M059J (cell line): ENCODE results near the gene CLASRP. TPM values are rescaled to one million over a fixed set of nuclear protein-coding genes. Genes with fewer than 3 reads are reported as not detected.
"Not testable (repeated sequence)": the region's sequence is repeated elsewhere in the genome, so short reads cannot be mapped to it uniquely, and the experiment has no call there.

Experiments
- DNase-seq: peaks from one replicate; pipeline ENCODE4 v3.0.0-alpha.2; 2012; ENCODE audit warnings: low read depth
- total RNA-seq: library from RNA; depleted of rRNA; stranded (reverse); fragments of >200 nt; shearing (Covaris generic); gene quantifications from 2 replicates; pipeline ENCODE4 v1.2.3, GENCODE V29; 2014; rRNA removed

The CLASRP gene
- total RNA-seq: 18.6 and 64.6 TPM in 2 replicates

- DNase-seq: peak; percentile 88
These were observed at the start of gene CLASRP for GRCh38 chr19:45038931-45039893. TSS of gene CLASRP (plus strand) at chr19:45039045. CDS start at chr19:45040213, 1,168 bp downstream.

- no peak for DNase-seq
These were observed 48.4 kb upstream of the CLASRP start for GRCh38 chr19:44990459-44990858.

DNA sequence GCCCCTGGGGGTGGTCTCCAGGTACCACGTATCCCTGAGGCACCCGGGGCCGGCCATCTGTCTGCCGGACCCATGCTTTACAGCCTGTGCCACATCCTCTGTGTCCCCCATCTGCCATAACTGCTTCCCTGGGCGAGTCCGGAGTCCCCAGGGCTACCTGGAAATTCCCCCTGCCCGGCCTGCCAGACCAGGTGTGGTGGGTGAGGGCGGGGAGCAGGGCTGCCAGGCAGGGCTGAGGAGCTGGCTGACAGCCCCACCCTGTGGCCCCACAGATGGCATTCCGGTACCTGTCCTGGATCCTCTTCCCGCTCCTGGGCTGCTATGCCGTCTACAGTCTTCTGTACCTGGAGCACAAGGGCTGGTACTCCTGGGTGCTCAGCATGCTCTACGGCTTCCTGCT is 47.9 kb upstream of the CLASRP start:
- DNase-seq: no peak

GRCh38 chr19:44992336-44993163 is 46.3 kb upstream of the CLASRP start:
- no peak for DNase-seq

DNA sequence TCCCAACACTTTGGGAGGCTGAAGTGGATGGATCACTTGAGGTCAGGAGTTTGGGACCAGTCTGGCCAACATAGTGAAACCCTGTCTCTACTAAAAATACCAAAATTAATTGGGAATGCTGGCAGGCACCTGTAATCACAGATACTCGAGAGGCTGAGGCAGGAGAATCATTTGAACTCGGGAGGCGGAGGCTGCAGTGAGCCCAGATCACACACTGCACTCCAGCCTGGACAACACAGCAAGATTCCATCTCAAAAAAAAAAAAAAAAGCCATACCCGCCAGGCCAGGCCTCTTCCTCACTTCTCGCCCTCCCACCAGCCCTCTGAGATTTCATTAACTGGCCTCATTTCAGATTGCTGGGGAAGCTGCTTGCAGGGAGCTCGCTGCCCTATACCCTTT is 45.3 kb upstream of the CLASRP start:
- no peak for DNase-seq

DNA sequence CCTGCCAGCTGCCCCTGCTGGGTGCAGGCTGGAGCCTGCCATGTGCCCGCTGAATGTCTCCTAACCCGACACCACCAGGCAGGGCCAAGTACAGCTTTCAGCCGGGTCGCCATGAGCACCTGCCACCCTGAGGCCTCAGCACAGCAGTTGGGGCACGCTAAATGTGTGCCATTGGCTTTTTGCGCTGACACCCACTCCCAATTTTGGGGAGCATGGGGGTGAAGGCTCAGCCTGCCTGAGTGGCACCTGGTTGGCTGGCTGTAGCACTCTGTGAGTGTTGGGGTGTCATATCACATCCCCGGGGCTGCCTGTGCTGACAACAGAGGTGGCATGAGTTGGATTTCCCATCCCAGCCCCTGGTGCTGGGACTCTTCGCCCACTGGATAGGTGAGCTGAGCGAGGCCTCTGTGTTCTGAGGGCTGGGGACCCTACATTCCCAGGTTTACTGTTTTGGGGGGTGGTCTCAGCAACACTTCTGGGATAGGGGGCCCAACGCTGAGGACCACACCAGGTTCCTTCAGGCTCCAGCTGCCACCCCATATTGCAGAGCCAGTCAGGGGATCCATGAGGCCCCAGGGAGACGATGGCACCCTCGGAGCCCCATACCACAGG is 44.8 kb upstream of the CLASRP start:
- no peak for DNase-seq

DNA sequence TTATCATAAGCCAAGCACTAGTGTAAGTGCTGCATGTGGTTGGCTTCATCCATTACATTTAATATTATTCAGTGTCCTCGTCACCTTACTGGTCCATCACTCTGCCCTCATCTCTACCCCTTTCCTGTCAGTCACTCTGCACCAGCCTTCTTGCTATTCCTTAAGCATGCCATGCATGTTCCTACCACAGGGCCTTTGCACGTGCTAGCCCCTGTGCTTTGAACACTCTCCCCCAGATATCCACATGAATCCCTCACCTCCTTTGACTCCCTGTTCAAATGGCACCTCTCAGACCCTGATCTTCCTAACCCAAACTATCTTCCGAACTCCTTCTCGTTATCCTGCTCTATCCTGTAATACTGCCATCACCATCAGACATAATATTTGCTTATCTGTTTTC is 40.8 kb upstream of the CLASRP start:
- peak; percentile 18 for DNase-seq

- not testable (repeated sequence) for DNase-seq
These were observed 39.5 kb upstream of the CLASRP start for GRCh38 chr19:44999131-44999925.

DNA sequence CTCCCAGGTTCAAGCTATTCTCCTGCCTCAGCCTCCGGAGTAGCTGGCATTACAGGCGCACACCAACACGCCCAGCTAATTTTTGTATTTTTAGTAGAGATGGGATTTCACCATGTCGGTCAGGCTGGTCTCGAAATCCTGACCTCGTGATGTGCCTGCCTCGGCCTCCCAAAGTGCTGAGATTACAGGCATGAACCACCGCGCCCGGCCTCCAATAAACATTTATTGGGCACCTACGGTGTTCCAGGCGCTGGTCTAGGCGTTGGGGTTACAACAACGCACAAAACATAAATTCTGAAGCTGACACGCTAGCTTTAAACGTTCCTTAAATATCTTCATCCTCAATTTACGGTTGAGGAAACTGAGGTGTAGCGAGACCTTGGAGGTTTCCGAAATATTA is 38.2 kb upstream of the CLASRP start:
- not testable (repeated sequence) for DNase-seq

DNA sequence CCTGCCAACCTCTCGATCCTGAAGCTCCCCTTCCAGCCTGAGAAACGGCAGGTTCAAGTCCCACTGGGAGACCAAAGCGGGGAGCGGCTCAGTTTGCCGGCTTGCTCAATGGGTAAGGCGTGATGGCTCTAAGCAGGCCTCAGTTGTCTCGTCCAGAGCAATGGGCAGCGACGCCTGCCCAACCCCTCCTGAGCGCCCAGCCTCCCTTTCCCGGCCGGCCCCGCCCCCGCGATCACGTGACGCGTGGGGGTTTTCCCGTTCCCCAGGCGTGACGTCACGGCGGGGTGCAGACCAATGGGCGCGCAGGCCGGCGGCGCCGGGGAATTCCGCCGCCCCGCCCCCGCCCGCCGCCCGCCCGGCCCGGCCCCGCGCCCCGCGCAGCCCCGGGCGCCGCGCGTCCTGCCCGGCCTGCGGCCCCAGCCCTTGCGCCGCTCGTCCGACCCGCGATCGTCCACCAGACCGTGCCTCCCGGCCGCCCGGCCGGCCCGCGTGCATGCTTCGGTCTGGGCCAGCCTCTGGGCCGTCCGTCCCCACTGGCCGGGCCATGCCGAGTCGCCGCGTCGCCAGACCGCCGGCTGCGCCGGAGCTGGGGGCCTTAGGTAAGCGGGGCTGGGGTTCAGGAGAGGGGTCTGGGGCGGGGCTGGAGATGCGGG is 37.6 kb upstream of the CLASRP start, which contains the start of gene RELB:
TSS of gene RELB (plus strand) at position 378 of the 653 bp plus-strand sequence. CDS start at position 494, 116 bp downstream.
- peak; percentile 85 for DNase-seq

- no peak for DNase-seq
These were observed 35.4 kb upstream of the CLASRP start for GRCh38 chr19:45003485-45003884.

- DNase-seq: no peak
These were observed 33.1 kb upstream of the CLASRP start for GRCh38 chr19:45005787-45006186.

GRCh38 chr19:45008552-45008951 is 30.3 kb upstream of the CLASRP start:
- no peak for DNase-seq

DNA sequence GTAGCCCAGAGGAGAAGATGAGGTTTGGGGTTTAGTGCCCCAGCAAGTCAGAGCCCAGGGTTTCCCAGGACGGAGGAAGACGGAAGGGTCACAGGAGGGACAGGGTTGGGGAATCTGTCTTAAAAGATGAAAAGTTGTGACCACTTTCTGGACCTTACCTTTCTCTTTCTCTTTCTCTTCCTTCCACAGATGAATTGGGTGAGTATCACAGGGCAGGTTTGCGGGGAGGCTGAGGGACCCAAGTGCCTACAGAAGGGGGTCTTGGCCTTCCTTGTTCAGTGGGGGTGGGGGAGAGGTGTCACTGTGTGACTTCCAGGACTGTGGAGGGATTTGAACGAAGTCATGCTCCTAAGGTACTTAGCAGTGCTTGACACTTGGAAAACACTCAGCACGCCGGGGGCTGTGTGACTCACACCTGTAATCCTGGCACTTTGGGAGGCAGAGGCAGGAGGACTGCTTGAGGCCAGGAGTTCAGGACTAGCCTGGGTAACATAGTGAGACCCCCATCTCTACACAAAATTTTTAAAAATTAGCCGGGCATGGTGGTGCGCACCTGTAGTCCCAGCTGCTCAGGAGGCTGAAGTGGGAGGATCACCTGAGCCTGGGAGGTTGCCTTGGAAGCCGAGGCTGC is 29.1 kb upstream of the CLASRP start:
- DNase-seq: no peak

- DNase-seq: no peak
These were observed 28.5 kb upstream of the CLASRP start for GRCh38 chr19:45010306-45010705.

DNA sequence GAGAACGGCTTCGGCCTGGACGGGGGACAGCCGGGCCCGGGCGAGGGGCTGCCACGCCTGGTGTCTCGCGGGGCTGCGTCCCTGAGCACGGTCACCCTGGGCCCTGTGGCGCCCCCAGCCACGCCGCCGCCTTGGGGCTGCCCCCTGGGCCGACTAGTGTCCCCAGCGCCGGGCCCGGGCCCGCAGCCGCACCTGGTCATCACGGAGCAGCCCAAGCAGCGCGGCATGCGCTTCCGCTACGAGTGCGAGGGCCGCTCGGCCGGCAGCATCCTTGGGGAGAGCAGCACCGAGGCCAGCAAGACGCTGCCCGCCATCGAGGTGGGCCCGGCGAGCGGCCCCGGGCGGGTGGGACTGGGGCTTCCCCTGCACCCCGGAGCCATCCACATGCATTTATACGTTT is 26.9 kb upstream of the CLASRP start:
- no peak for DNase-seq

DNA sequence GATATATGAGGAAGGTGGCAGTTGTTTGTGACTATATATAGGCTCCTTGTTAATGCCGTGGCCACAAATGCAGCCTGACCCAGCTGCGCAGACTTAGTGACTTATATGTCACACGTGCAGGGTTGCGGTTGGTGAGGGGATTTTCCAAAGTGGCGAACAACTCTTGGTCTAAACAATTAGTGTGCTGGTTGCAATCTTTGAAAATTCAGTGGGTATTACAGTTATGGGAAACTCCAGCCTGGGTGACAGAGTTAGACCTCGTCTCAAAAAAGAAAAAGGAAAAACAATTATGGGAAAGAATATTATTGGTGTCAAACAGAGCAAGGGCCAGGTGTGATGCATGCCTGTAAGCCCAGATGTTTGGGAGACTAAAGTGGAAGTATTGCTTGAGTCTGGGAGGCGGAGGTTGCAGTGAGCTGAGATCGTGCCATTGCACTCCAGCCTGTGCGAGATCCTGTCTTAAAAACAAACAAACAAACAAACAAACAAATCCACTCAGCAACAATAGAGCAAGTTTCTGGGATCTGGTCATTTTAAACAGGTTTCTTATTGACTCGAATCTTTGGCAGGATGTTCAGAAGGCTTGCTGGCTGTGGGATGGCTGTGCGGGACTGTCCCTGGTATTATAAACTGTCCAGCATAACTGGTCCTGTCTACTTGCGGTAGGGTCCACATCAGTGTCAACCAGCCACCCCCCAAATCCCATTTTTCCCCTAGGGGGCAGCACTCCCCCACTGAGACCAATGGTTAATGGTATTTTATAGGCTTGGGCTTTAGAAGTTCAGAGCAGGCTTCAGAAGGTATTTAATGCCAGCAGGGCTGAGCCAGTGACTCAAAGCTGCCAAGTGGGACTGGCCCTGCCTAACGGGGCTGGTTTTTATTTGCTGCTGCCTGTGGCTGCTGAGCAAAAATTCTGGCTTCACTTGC is 22.2 kb upstream of the CLASRP start:
- peak; percentile 80 for DNase-seq

- no peak for DNase-seq
These were observed 19.7 kb upstream of the CLASRP start for GRCh38 chr19:45019187-45019586.

DNA sequence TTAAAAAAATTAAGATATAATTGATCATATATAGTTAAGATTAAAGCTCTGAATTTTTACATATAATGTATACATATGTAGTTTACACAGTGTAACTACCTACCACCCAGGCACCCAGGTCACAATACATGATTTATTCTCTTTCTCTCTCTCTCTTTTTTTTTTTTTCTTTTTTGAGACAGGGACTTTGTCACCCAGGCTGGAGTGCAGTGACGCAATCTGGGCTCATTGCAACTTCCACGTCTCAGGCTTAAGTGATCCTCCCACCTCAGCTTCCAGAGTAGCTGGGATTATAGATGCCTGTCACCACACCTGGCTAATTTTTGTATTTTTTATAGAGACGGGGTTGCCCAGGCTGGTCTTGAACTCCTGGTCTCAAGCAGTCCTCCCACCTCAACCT is 18.8 kb upstream of the CLASRP start:
- no peak for DNase-seq
